ENCODE measurements around the gene FILIP1L. TPM values are rescaled to one million over a fixed set of nuclear protein-coding genes. Genes with fewer than 3 reads are reported as not detected.

The FILIP1L gene
- total and polyA plus RNA-seq, 2 of the 13 experiments (the other 11 are each of a cell fraction or from before 2014, with no cell fraction given) = 8.1 to 187 TPM

DNA sequence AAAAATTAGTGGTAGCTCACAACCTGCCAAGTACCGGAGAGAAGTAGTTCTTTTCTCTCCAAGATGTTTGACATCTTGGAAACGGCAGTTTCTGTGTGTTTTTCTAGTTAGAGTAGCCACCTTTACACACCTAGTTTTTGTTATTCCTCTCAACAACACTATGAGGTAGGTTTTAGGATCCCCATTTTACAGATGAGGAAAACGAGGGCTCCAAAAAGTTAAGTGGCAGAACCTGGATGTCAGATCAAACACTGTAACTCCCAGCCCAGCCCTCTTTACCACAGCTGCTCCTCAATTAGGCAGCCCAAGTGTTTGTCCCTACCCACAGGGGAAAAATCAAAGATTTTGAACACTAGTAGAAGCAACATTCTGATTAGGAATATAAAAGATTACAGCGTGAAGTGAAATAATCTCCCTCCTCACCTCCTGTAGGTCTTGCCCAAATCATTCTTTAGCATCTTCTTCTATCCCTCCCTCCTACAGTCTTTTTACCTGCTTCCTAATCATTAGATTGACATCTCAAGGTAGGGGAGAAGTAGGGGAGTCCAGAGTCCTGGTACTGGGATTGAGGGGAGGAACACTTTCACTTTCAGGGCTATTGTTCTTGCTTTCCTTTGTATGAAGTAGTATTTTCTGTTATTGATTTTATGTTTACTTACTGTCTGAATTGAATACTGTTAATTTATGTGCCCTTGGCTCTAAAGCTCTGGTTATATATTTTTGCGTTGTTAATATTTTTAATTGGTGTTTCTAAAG is 154.0 kb downstream of the FILIP1L start:
- no peaks in the 10 kb centered on the region for H3K9me3 ChIP-seq (ENCODE audit: low read length)
- FAIRE-seq (no peak), ATAC-seq (no peak), DNase-seq (ENCODE audit: low spot score) (no peak)
- H3K9ac ChIP-seq (ENCODE audit: insufficient read depth, low read depth, low read length) = no peak overlapping the region
- TF ChIP-seq ZNF629 (CRISPR knock-in tag; conservative IDR thresholded peaks at IDR 0.05) (peak; percentile 71), RBAK (CRISPR knock-in tag; IDR thresholded peaks at IDR 0.05) (no peak), SOX5 (CRISPR knock-in tag; IDR thresholded peaks at IDR 0.05; ENCODE audit: borderline replicate concordance) (peak; percentile 49), NBN (conservative IDR thresholded peaks at IDR 0.05) (no peak), SOX13 (IDR thresholded peaks at IDR 0.05) (no peak), SOX13 (CRISPR knock-in tag; conservative IDR thresholded peaks at IDR 0.05 in 1 of 2, IDR thresholded peaks at IDR 0.05 in 1 of 2) (peak in 1 of 2 experiments; percentile 42; a peak in 1 of 4 replicates), TMF1 (CRISPR knock-in tag; IDR thresholded peaks at IDR 0.05; ENCODE audit: low read depth) (no peak), ZNF34 (CRISPR knock-in tag; IDR thresholded peaks at IDR 0.05; ENCODE audit: borderline replicate concordance) (no peak), MZF1 (CRISPR knock-in tag; IDR thresholded peaks at IDR 0.05; ENCODE audit: borderline replicate concordance) (no peak), PRPF4 (IDR thresholded peaks at IDR 0.05; ENCODE audit: low read depth, low read length, poor library complexity, severe bottlenecking) (no peak), NR2C2 (CRISPR knock-in tag; IDR thresholded peaks at IDR 0.05; ENCODE audit: borderline replicate concordance) (no peak)
- TF ChIP-seq, protein P1, sequence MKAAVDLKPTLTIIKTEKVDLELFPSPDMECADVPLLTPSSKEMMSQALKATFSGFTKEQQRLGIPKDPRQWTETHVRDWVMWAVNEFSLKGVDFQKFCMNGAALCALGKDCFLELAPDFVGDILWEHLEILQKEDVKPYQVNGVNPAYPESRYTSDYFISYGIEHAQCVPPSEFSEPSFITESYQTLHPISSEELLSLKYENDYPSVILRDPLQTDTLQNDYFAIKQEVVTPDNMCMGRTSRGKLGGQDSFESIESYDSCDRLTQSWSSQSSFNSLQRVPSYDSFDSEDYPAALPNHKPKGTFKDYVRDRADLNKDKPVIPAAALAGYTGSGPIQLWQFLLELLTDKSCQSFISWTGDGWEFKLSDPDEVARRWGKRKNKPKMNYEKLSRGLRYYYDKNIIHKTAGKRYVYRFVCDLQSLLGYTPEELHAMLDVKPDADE (CRISPR knock-in tag; IDR thresholded peaks at IDR 0.05) = no peak
- TF ChIP-seq, protein P2, sequence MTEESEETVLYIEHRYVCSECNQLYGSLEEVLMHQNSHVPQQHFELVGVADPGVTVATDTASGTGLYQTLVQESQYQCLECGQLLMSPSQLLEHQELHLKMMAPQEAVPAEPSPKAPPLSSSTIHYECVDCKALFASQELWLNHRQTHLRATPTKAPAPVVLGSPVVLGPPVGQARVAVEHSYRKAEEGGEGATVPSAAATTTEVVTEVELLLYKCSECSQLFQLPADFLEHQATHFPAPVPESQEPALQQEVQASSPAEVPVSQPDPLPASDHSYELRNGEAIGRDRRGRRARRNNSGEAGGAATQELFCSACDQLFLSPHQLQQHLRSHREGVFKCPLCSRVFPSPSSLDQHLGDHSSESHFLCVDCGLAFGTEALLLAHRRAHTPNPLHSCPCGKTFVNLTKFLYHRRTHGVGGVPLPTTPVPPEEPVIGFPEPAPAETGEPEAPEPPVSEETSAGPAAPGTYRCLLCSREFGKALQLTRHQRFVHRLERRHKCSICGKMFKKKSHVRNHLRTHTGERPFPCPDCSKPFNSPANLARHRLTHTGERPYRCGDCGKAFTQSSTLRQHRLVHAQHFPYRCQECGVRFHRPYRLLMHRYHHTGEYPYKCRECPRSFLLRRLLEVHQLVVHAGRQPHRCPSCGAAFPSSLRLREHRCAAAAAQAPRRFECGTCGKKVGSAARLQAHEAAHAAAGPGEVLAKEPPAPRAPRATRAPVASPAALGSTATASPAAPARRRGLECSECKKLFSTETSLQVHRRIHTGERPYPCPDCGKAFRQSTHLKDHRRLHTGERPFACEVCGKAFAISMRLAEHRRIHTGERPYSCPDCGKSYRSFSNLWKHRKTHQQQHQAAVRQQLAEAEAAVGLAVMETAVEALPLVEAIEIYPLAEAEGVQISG (CRISPR knock-in tag; IDR thresholded peaks at IDR 0.05) = no peak
- TF ChIP-seq, protein P3, sequence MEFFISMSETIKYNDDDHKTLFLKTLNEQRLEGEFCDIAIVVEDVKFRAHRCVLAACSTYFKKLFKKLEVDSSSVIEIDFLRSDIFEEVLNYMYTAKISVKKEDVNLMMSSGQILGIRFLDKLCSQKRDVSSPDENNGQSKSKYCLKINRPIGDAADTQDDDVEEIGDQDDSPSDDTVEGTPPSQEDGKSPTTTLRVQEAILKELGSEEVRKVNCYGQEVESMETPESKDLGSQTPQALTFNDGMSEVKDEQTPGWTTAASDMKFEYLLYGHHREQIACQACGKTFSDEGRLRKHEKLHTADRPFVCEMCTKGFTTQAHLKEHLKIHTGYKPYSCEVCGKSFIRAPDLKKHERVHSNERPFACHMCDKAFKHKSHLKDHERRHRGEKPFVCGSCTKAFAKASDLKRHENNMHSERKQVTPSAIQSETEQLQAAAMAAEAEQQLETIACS (CRISPR knock-in tag; IDR thresholded peaks at IDR 0.05) = no peak
- TF ChIP-seq, protein P4, sequence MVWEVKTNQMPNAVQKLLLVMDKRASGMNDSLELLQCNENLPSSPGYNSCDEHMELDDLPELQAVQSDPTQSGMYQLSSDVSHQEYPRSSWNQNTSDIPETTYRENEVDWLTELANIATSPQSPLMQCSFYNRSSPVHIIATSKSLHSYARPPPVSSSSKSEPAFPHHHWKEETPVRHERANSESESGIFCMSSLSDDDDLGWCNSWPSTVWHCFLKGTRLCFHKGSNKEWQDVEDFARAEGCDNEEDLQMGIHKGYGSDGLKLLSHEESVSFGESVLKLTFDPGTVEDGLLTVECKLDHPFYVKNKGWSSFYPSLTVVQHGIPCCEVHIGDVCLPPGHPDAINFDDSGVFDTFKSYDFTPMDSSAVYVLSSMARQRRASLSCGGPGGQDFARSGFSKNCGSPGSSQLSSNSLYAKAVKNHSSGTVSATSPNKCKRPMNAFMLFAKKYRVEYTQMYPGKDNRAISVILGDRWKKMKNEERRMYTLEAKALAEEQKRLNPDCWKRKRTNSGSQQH (CRISPR knock-in tag; IDR thresholded peaks at IDR 0.05; ENCODE audit: low read depth) = no peak
- intact Hi-C loops (cut with micrococcal nuclease; ENCODE audit: unreplicated experiment) = no loop called here
- H3K79me2 ChIP-seq (ENCODE audit: insufficient read depth, low read length) = no peaks in the 10 kb centered on the region
- no peak overlapping the region for H3K27ac ChIP-seq (ENCODE audit: extremely low read length, insufficient read depth, low read length)
- ChIA-PET CTCF (ENCODE audit: low intra/inter-chr PET ratio, low total read pairs) (no interaction called here), POLR2A (no interaction called here)
- H3K4me1 ChIP-seq (ENCODE audit: insufficient read depth, low read length) = peaks cover 45% of the 10 kb centered on the region
- H3K4me3 ChIP-seq (replicated peaks in 1 of 3; ENCODE audit: insufficient read depth in 1 of 3, low read depth in 2 of 3, low read length in 3 of 3) = no peak overlapping the region
- in situ Hi-C loops (cut with HindIII; ENCODE audit: extremely low pct_ligation_motif_present, low pct_unique_long_range_greater_than_20kb) = no loop called here
- BruUV-seq (replicated peaks) = no TSS peak
- no peak overlapping the region; the same call in 1 of the 2 replicates for H3K4me2 ChIP-seq (ENCODE audit: low read depth, low read length)
- 78% methylated on average over 5 of the region's 5 CpGs for WGBS (ENCODE audit: low lambda C conversion rate)
- H2AFZ ChIP-seq (ENCODE audit: low read length) = no peak overlapping the region
- H3K36me3 ChIP-seq (replicated peaks in 1 of 2; ENCODE audit: control insufficient read depth in 1 of 2, insufficient read depth in 2 of 2, low read length in 2 of 2) = no peaks in the 10 kb centered on the region
- no peaks in the 10 kb centered on the region for H3K27me3 ChIP-seq (ENCODE audit: control insufficient read depth in 1 of 2, insufficient read depth in 2 of 2, low read length in 2 of 2)
- H4K20me1 ChIP-seq (ENCODE audit: insufficient read depth, low read length) = no peaks in the 10 kb centered on the region

Measured in HepG2 (cell line).